Measurements from ENCODE around the gene ZNF19.
A peak's percentile ranks its signal among the peaks of the same experiment; 100 is the strongest.

The ZNF19 gene

GRCh38 chr16:71520550-71520949, 31.4 kb upstream of the ZNF19 start:
- DNase-seq: peak; percentile 95 to 99
- no peaks in the 10 kb centered on the region for H3K9me3 ChIP-seq (ENCODE audit: insufficient read depth, low read depth, low read length)
- no peak overlapping the region for H3K9ac ChIP-seq (ENCODE audit: low read length)
- no peak overlapping the region for H4K8ac ChIP-seq (ENCODE audit: low read depth, low read length)
- no peaks in the 10 kb centered on the region for H3K79me2 ChIP-seq (ENCODE audit: control insufficient read depth, insufficient read depth, low read length, poor library complexity)
- H2BK12ac ChIP-seq (ENCODE audit: low read length): no peak overlapping the region
- no CpG with 5 or more reads among the region's 3 CpGs for WGBS (ENCODE audit: extremely low coverage, insufficient coverage, insufficient read length)
- H3K4me1 ChIP-seq (ENCODE audit: control insufficient read depth in 1 of 2, insufficient read depth in 2 of 2, low read length in 2 of 2): peaks cover 7 to 9% of the 10 kb centered on the region in 2 experiments
- no peak overlapping the region for H4K12ac ChIP-seq (ENCODE audit: low read depth, low read length)
- no peak overlapping the region for H3K18ac ChIP-seq (ENCODE audit: low read length)
- peak overlapping the region; percentile 24 for H3K4me2 ChIP-seq (ENCODE audit: low read length)
- no peak overlapping the region for H2BK120ac ChIP-seq (ENCODE audit: insufficient read depth, low read length, poor library complexity)
- H4K91ac ChIP-seq (ENCODE audit: low read depth, low read length): no peak overlapping the region
- no peak overlapping the region for H3K23ac ChIP-seq (ENCODE audit: low read length)
- no peaks in the 10 kb centered on the region for H3K79me1 ChIP-seq (ENCODE audit: low read length)
- no peak overlapping the region for H3K4ac ChIP-seq (ENCODE audit: low read depth, low read length)
- no peak overlapping the region for H2AFZ ChIP-seq (ENCODE audit: insufficient read depth, low read length, poor library complexity)
- no peak overlapping the region for H3K14ac ChIP-seq (ENCODE audit: low read length)
- H3K4me3 ChIP-seq (ENCODE audit: low read depth, low read length): no peak overlapping the region
- H3K36me3 ChIP-seq (ENCODE audit: control insufficient read depth in 1 of 2, insufficient read depth in 2 of 2, low read length in 2 of 2): no peaks in the 10 kb centered on the region
- H3K27me3 ChIP-seq (ENCODE audit: insufficient read depth, low read length): no peaks in the 10 kb centered on the region
- no peak overlapping the region for H3K27ac ChIP-seq (ENCODE audit: low read depth, low read length)
- H2BK5ac ChIP-seq (ENCODE audit: low read depth, low read length, poor library complexity): no peak overlapping the region
- no peak overlapping the region for H2AK5ac ChIP-seq (ENCODE audit: low read length)

- Histone ChIP-seq H2AK5ac (ENCODE audit: low read length) (no peak overlapping the region), H3K9me3 (ENCODE audit: insufficient read depth, low read depth, low read length) (no peaks in the 10 kb centered on the region), H4K8ac (ENCODE audit: low read depth, low read length) (no peak overlapping the region), H4K12ac (ENCODE audit: low read depth, low read length) (no peak overlapping the region), H3K79me2 (ENCODE audit: control insufficient read depth, insufficient read depth, low read length, poor library complexity) (no peaks in the 10 kb centered on the region), H3K4me1 (ENCODE audit: control insufficient read depth in 1 of 2, insufficient read depth in 2 of 2, low read length in 2 of 2) (peaks cover 0 to 2% of the 10 kb centered on the region in 2 experiments), H4K91ac (ENCODE audit: low read depth, low read length) (no peak overlapping the region), H2BK12ac (ENCODE audit: low read length) (no peak overlapping the region), H3K9ac (ENCODE audit: low read length) (no peak overlapping the region), H2BK120ac (ENCODE audit: insufficient read depth, low read length, poor library complexity) (no peak overlapping the region), H3K23ac (ENCODE audit: low read length) (no peak overlapping the region), H3K36me3 (ENCODE audit: control insufficient read depth in 1 of 2, insufficient read depth in 2 of 2, low read length in 2 of 2) (no peaks in the 10 kb centered on the region), H3K4me3 (ENCODE audit: low read depth, low read length) (no peak overlapping the region), H3K4ac (ENCODE audit: low read depth, low read length) (no peak overlapping the region), H2BK5ac (ENCODE audit: low read depth, low read length, poor library complexity) (no peak overlapping the region), H3K18ac (ENCODE audit: low read length) (no peak overlapping the region), H2AFZ (ENCODE audit: insufficient read depth, low read length, poor library complexity) (no peak overlapping the region), H3K27me3 (ENCODE audit: insufficient read depth, low read length) (no peaks in the 10 kb centered on the region), H3K4me2 (ENCODE audit: low read length) (no peak overlapping the region), H3K79me1 (ENCODE audit: low read length) (no peaks in the 10 kb centered on the region), H3K14ac (ENCODE audit: low read length) (no peak overlapping the region), H3K27ac (ENCODE audit: low read depth, low read length) (no peak overlapping the region)
- no peak for DNase-seq
- WGBS (ENCODE audit: extremely low coverage, insufficient coverage, insufficient read length): no CpG with 5 or more reads among the region's 3 CpGs
Observed at GRCh38 chr16:71515026-71515425, 25.9 kb upstream of the ZNF19 start.

- Histone ChIP-seq H2AK5ac (ENCODE audit: low read length) (no peak overlapping the region), H4K91ac (ENCODE audit: low read depth, low read length) (no peak overlapping the region), H2BK120ac (ENCODE audit: insufficient read depth, low read length, poor library complexity) (no peak overlapping the region), H3K4me1 (ENCODE audit: control insufficient read depth in 1 of 2, insufficient read depth in 2 of 2, low read length in 2 of 2) (no peaks in the 10 kb centered on the region), H3K27me3 (ENCODE audit: insufficient read depth, low read length) (no peaks in the 10 kb centered on the region), H2BK12ac (ENCODE audit: low read length) (no peak overlapping the region), H3K9me3 (ENCODE audit: insufficient read depth, low read depth, low read length) (no peaks in the 10 kb centered on the region), H2BK5ac (ENCODE audit: low read depth, low read length, poor library complexity) (no peak overlapping the region), H2AFZ (ENCODE audit: insufficient read depth, low read length, poor library complexity) (no peak overlapping the region), H4K8ac (ENCODE audit: low read depth, low read length) (no peak overlapping the region), H3K36me3 (ENCODE audit: control insufficient read depth in 1 of 2, insufficient read depth in 2 of 2, low read length in 2 of 2) (no peaks in the 10 kb centered on the region), H3K79me2 (ENCODE audit: control insufficient read depth, insufficient read depth, low read length, poor library complexity) (no peaks in the 10 kb centered on the region), H3K14ac (ENCODE audit: low read length) (no peak overlapping the region), H3K4ac (ENCODE audit: low read depth, low read length) (no peak overlapping the region), H3K4me3 (ENCODE audit: low read depth, low read length) (no peak overlapping the region), H3K79me1 (ENCODE audit: low read length) (no peaks in the 10 kb centered on the region), H3K18ac (ENCODE audit: low read length) (no peak overlapping the region), H3K9ac (ENCODE audit: low read length) (no peak overlapping the region), H3K23ac (ENCODE audit: low read length) (no peak overlapping the region), H4K12ac (ENCODE audit: low read depth, low read length) (no peak overlapping the region), H3K27ac (ENCODE audit: low read depth, low read length) (no peak overlapping the region), H3K4me2 (ENCODE audit: low read length) (no peak overlapping the region)
- WGBS (ENCODE audit: extremely low coverage, insufficient coverage, insufficient read length): no CpG with 5 or more reads among the region's 7 CpGs
- no peak for DNase-seq
Observed at GRCh38 chr16:71514476-71514875, 25.4 kb upstream of the ZNF19 start.

- H3K4ac ChIP-seq (ENCODE audit: low read depth, low read length): no peak overlapping the region
- H2AFZ ChIP-seq (ENCODE audit: insufficient read depth, low read length, poor library complexity): no peak overlapping the region
- no peak overlapping the region for H2BK120ac ChIP-seq (ENCODE audit: insufficient read depth, low read length, poor library complexity)
- no peak overlapping the region for H4K12ac ChIP-seq (ENCODE audit: low read depth, low read length)
- no peak overlapping the region for H3K27ac ChIP-seq (ENCODE audit: low read depth, low read length)
- WGBS (ENCODE audit: extremely low coverage, insufficient coverage, insufficient read length): no CpG with 5 or more reads among the region's 1 CpG
- no peak overlapping the region for H3K18ac ChIP-seq (ENCODE audit: low read length)
- no peaks in the 10 kb centered on the region for H3K4me1 ChIP-seq (ENCODE audit: control insufficient read depth in 1 of 2, insufficient read depth in 2 of 2, low read length in 2 of 2)
- no peak overlapping the region for H2BK5ac ChIP-seq (ENCODE audit: low read depth, low read length, poor library complexity)
- H3K4me2 ChIP-seq (ENCODE audit: low read length): no peak overlapping the region
- no peak overlapping the region for H4K91ac ChIP-seq (ENCODE audit: low read depth, low read length)
- no peak overlapping the region for H3K4me3 ChIP-seq (ENCODE audit: low read depth, low read length)
- H3K79me1 ChIP-seq (ENCODE audit: low read length): no peaks in the 10 kb centered on the region
- H2AK5ac ChIP-seq (ENCODE audit: low read length): no peak overlapping the region
- H3K9me3 ChIP-seq (ENCODE audit: insufficient read depth, low read depth, low read length): no peaks in the 10 kb centered on the region
- H3K36me3 ChIP-seq (ENCODE audit: control insufficient read depth in 1 of 2, insufficient read depth in 2 of 2, low read length in 2 of 2): no peaks in the 10 kb centered on the region
- no peaks in the 10 kb centered on the region for H3K79me2 ChIP-seq (ENCODE audit: control insufficient read depth, insufficient read depth, low read length, poor library complexity)
- H3K9ac ChIP-seq (ENCODE audit: low read length): no peak overlapping the region
- no peak overlapping the region for H2BK12ac ChIP-seq (ENCODE audit: low read length)
- no peak overlapping the region for H4K8ac ChIP-seq (ENCODE audit: low read depth, low read length)
- DNase-seq: no peak
- no peak overlapping the region for H3K14ac ChIP-seq (ENCODE audit: low read length)
- H3K27me3 ChIP-seq (ENCODE audit: insufficient read depth, low read length): no peaks in the 10 kb centered on the region
- no peak overlapping the region for H3K23ac ChIP-seq (ENCODE audit: low read length)
Observed at GRCh38 chr16:71513302-71513701, 24.2 kb upstream of the ZNF19 start.

Measured in trophoblast cell (in vitro differentiated cells and primary cell).